Measurements from ENCODE around the gene NECAP2.
"Not testable (repeated sequence)": the region's sequence is repeated elsewhere in the genome, so short reads cannot be mapped to it uniquely, and the experiment has no call there.

The NECAP2 gene

DNA sequence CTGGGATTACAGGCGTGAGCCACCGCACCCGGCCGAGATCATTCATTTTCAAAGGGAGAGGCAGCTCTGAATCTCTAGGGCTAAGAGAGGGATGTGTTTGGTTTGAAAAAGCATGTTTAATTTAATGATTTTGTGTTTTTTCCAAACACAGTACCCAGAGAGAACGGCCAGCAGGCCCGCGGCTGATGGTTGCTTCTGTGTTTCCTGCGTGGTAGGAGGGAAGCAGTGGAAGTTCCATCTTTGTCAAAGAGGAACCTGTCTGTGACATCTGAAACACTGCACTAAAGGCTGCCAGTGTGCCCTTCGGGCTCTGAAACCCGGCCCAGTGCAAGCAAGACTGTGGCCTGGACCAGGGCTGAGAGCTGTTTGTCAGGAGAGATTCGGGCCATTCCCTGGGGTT, 59.9 kb downstream of the NECAP2 start:
- DNase-seq: not testable (repeated sequence)

DNA sequence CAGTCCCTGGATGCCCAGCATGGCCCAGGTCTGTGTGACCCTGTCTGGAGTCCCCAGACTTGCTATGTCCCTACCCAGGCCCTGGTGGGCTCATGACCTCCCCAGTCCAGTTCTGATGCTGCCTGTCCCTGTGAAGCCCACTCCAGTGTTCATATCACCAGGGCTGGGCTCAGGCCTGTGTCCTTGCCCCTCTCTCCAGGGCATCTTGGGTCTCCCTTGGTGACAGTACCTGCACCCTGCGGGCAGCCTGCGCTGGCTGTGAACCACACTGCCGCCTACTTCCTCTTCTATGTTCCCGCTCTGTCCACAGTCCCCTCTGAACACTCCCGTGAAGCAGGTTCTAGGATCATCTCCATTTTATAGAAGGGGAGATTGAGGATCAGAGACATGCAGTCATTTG, 60.5 kb downstream of the NECAP2 start:
- not testable (repeated sequence) for DNase-seq

DNA sequence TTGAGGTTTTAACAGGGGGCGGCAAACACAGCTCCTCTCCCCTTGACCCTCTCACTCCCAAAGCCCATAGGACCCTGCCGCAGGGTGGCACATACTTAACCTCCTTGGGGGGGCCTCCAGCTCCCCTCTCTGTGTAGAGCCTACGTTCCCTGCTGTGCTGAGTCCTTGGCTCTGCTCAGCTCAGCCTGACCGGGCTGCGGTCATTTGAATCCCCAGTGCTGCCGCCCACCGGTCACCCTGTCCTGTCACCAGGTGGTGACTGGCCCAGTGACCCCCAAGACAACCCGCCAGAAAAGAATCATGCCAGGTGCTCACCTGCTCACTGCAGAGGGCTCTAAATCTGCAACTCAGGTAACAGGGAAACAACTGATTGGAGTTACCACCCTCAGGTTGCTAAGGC, 60.9 kb downstream of the NECAP2 start:
- DNase-seq: not testable (repeated sequence)

DNA sequence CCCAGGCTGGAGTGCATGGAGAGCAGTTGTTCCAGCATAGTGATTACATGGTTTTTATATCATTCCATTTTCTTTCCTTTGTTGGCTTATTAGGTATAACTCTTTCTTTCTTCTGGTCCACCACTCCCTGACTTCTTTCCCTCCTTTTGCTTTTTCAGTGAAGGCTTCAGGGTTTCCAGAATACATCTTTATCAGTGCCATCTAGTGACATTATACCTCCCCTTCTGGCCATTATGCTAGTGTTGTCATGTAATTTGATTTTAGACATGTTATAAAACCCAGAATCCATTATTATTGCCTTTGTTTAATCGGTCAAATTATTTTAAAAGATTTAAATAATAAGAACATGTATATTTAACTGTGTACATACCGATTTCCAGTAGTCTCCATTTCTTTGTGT, 63.0 kb downstream of the NECAP2 start:
- no peak for DNase-seq

DNA sequence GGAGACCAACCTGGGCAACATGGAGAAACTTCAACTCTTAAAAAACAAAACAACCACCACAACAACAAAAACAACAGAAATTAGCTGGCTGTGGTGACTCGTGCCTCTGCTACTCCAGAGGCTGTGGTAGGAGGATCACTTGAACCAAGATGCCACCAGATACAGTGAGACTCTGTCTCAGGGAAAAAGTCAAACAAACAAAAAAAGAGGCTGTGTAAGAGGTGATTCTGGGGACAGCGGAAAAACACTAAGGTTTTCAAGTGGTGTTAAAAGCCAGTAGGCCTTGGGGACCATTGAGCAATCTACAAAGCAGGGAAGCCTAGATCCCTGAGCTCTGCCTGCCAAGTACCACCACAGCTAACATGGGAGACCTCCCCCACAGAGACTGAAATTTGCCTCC, 65.3 kb downstream of the NECAP2 start:
- DNase-seq: not testable (repeated sequence)

DNA sequence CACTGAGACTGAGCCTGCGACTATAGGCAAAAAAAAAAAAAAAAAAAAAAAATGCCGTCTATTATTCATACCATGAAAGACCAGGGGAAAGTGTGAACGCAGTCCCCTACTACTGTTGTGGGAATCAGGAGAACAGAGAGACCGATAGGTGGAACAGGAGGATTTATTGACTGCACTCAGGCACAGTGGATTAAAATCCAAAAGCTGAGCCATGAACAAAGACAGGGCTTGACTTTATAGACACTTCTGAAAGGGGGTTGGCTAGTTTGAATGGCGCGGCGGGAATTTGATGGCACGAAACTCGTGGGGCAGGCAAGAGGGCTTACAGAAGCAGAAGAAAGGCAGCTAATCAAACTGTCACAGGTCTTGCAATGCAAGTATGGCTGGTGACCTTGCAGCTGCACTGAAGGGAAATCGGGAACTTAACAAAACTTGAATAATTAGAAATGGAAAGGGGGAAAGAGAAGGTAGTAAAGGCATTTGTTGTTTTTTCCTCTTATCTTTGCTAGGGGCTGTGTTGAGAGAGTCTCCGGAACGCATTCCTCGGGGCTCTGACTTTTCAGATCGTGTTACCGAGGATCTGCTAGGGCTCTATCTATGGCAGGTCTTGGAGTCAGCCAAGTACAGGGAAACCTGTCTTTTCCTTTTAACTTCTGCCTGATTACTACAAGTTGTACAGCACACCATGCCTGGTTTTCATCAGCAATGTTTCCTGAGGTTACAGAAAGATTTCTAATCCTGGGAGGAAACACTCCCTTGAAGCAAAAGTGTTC, 66.0 kb downstream of the NECAP2 start:
- not testable (repeated sequence) for DNase-seq

DNA sequence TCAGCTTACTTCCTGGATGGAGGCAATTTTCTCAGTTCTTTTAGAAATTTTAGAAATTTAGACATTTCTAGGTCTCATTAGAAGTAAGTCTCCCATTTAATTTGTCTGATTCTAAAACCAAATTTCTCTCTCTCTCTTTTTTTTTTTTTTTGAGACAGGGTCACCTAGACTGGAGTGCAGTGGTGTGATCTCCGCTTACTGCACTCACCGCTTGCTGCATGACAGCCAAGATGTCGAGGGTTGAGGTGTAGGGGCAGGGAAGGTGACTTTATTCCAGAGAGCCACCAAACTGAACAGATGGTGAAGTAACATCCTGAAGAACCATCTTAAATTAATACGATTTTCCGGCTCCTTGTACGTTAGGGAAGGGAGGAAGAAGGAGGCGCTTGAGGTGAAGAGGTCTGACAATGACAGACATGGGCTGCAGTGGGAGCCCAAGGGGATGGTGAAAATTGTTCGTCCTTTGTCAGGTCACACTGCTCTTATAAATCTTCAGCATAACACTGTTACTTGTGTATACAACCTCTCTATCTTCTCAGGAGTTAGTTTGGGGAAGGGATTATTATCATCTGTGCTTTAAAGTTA, 68.4 kb downstream of the NECAP2 start:
- peak; percentile 14 for DNase-seq
